ENCODE measurements around the gene ZNF341.
A peak's percentile ranks its signal among the peaks of the same experiment; 100 is the strongest.
"Not testable (repeated sequence)": the region's sequence is repeated elsewhere in the genome, so short reads cannot be mapped to it uniquely, and the experiment has no call there.

Gene ZNF341

GRCh38 chr20:33753763-33754162 lies 22.0 kb downstream of the ZNF341 start:
- TF ChIP-seq POLR2A (IDR thresholded peaks at IDR 0.05; ENCODE audit: low read length) = no peak
- no peak for TF ChIP-seq GATA1 (IDR thresholded peaks at IDR 0.05; ENCODE audit: low read depth, low read length)
- DNase-seq = no peak

GRCh38 chr20:33755936-33756490 lies 24.2 kb downstream of the ZNF341 start:
- not testable (repeated sequence) for DNase-seq

- no peak for DNase-seq
- TF ChIP-seq GATA1 (IDR thresholded peaks at IDR 0.05; ENCODE audit: low read depth, low read length) (no peak), POLR2A (IDR thresholded peaks at IDR 0.05; ENCODE audit: low read length) (no peak)
Observed at GRCh38 chr20:33757046-33757445, 25.2 kb downstream of the ZNF341 start.

DNA sequence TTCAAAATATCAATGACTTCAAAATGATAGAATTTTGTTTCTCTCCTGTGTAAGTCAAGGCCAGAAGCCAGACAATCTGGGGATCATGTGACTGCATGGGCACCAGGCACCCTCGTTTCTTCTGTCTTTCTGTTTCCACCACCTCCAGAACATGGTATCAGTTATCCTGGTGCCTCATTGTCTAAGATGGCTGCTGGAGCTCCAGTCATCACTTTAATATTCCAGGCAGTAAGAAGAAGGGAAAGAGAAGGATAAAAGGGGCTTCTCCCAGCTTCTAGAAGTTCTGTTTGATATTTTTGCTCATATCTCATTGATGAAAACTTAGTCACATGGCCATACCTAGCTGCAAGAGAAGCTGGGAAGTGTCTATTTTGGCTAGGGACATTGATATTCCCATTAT lies 25.7 kb downstream of the ZNF341 start:
- no peak for DNase-seq
- no peak for TF ChIP-seq POLR2A (IDR thresholded peaks at IDR 0.05; ENCODE audit: low read length)
- no peak for TF ChIP-seq GATA1 (IDR thresholded peaks at IDR 0.05; ENCODE audit: low read depth, low read length)

DNA sequence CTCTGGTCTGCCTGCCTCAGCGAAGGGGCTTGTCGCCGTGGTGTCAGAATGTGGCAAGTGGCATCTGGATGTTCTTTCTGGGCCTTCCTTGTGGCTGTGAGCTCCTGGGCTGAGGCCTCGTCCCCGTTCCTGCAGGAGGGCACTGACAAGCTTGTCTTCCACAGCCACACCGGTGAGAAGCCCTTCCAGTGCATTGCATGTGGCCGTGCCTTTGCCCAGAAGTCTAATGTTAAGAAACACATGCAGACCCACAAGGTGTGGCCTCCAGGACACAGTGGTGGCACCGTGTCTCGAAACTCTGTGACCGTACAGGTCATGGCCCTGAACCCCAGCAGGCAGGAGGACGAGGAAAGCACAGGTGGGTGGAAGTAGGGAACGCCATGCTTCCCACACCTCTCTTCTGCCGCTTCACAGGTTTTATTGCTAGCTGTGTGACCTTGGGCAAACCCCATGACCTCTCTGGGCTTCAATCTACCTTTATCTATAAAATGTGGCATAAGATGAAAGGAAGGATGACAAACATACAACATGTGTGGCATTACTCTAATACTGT lies 30.0 kb downstream of the ZNF341 start:
- TF ChIP-seq GATA1 (IDR thresholded peaks at IDR 0.05; ENCODE audit: low read depth, low read length) = no peak
- no peak for TF ChIP-seq POLR2A (IDR thresholded peaks at IDR 0.05; ENCODE audit: low read length)
- no peak for DNase-seq

GRCh38 chr20:33765099-33765498 lies 33.3 kb downstream of the ZNF341 start:
- TF ChIP-seq POLR2A (IDR thresholded peaks at IDR 0.05; ENCODE audit: low read length) (no peak), GATA1 (IDR thresholded peaks at IDR 0.05; ENCODE audit: low read depth, low read length) (no peak)
- DNase-seq = no peak

DNA sequence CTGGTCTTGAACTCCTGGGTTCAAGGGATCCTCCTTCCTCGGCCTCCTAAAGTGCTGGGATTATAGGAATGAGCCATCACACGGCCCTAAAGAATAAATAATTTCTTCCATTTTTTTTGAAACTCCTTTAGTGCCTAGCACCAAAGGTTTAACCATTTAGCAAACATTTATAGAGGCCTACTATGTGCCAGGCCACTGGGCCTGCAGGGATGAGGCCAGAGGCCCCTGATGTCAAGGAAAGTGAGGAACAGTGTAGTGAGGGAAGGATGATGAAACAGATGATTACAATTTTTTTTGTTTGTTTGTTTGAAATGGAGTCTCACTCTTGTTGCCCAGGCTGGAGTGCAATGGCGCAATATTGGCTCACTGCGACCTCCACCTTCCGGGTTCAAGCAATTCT lies 33.8 kb downstream of the ZNF341 start:
- no peak for DNase-seq
- no peak for TF ChIP-seq POLR2A (IDR thresholded peaks at IDR 0.05; ENCODE audit: low read length)
- no peak for TF ChIP-seq GATA1 (IDR thresholded peaks at IDR 0.05; ENCODE audit: low read depth, low read length)

DNA sequence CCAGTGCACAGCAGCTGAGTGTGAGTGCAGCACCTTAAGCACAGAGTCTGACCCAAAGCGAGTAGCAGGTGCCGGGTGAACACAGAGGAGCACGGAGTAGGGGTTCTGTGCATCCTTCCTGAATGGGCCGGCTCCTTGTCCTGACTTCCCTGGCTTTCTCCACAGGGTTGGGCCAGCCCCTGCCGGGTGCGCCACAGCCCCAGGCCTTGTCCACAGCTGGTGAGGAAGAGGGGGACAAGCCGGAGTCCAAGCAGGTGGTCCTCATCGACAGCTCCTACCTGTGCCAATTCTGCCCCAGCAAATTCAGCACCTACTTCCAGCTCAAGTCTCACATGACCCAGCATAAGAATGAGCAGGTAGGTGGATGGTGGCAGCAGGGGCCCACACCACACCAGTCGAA lies 34.9 kb downstream of the ZNF341 start:
- TF ChIP-seq POLR2A (IDR thresholded peaks at IDR 0.05; ENCODE audit: low read length) (no peak), GATA1 (IDR thresholded peaks at IDR 0.05; ENCODE audit: low read depth, low read length) (no peak)
- no peak for DNase-seq

DNA sequence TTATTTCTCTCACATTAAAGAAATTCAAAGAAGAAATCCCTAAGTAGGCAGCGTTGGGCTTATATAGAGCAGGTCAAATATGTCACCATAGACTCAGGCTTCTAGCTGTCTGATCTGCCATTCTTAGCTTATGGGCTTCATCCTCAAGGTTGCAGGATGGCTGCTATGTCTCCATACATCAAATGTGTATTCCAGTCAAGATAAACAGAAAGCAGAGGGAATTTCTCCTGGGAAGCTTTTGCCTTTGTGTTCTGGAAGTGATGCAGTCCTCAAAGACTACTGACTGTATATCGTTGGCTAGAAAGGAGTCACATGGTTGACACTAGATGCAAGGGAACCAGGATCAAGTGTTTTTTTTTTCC lies 36.0 kb downstream of the ZNF341 start:
- DNase-seq = no peak
- TF ChIP-seq GATA1 (IDR thresholded peaks at IDR 0.05; ENCODE audit: low read depth, low read length) (no peak), POLR2A (IDR thresholded peaks at IDR 0.05; ENCODE audit: low read length) (no peak)

GRCh38 chr20:33769043-33769442 lies 37.2 kb downstream of the ZNF341 start:
- DNase-seq = no peak
- TF ChIP-seq GATA1 (IDR thresholded peaks at IDR 0.05; ENCODE audit: low read depth, low read length) (no peak), POLR2A (IDR thresholded peaks at IDR 0.05; ENCODE audit: low read length) (no peak)

DNA sequence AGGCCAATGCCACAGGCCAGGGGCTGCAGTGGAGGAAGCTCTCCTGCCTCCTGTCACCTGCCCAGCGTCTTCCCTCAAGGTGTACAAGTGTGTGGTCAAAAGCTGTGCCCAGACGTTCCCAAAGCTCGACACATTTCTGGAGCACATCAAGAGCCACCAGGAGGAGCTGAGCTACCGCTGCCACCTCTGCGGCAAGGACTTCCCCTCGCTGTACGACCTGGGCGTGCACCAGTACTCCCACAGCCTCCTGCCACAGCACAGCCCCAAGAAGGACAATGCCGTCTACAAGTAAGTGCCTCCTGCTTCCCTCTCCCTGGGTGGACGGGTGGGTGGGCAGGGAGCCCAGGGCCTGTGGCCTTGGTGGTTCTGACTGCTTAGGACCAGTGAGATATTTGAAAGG lies 38.2 kb downstream of the ZNF341 start:
- no peak for TF ChIP-seq POLR2A (IDR thresholded peaks at IDR 0.05; ENCODE audit: low read length)
- no peak for TF ChIP-seq GATA1 (IDR thresholded peaks at IDR 0.05; ENCODE audit: low read depth, low read length)
- DNase-seq = no peak

DNA sequence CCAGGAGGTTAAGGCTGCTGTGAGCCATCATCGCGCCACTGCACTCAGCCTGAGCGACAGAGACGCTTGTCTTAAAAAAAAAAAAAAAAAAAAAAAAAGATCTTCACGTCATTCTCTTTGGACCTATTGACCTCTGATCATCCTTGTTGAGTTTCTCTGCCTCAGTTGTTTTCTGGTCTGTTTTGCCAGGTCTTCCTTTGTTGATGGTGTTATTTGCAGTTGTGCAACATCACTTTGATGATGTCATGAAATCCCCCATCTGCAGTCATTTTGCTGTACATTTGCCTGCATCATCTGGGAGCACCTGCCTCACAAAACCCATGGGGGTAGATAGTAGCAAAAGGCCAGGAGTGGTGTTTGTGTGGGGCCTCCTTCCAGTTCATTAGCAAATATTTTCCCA lies 40.1 kb downstream of the ZNF341 start:
- DNase-seq = peak in 1 of 2 experiments; percentile 11
- TF ChIP-seq GATA1 (IDR thresholded peaks at IDR 0.05; ENCODE audit: low read depth, low read length) (no peak), POLR2A (IDR thresholded peaks at IDR 0.05; ENCODE audit: low read length) (no peak)

DNA sequence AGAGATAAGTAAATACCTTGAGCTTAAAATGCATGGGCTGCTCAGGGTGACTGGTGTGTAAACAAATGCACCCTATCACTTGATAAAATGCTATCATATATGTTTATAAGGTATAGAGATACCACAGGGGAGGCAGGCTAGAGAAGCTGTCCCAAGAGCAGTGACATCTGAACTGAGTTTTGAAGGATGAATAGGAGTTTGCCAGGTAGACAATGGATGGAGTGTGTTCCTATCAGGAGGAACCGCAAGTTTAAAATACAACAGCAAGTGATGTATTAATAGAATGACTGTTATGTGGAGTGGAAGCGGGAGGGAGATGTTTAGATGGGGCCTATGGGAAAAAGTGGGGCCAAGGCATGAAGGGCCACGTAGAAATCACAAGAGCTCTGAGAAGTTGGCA lies 40.6 kb downstream of the ZNF341 start:
- DNase-seq = peak in 1 of 2 experiments; percentile 16

DNA sequence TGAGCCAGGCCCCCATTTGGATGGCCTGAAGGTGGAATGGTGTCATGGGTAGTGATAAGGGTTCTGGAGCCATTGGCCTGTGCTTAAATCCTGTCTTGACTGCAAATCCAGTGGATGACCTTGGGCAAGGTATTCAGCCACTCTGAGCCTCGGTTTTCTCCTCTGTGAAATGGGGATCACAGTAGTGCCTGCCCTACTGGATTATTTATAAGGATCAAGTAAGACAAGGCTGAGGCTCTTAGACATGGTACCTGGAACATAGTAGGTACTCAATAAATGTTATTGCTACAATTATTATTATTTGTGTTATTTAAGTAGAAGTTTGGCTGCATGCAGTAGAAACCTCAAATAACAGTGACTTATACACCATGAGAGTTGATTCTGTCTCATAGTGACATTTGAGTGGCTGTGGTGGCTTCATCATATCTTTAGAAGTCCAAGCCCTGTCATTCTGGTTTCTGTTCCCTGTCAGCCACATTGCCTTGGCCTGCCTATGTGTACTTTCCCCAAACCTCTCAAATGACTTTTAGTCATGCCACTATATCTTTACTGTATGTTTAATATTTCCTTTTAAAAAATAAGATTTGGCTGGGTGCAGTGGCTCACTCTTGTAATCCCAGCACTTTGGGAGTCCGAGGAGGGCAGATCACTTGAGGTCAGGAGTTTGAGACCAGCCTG lies 41.8 kb downstream of the ZNF341 start:
- DNase-seq = no peak
- TF ChIP-seq POLR2A (IDR thresholded peaks at IDR 0.05; ENCODE audit: low read length) = no peak
- no peak for TF ChIP-seq GATA1 (IDR thresholded peaks at IDR 0.05; ENCODE audit: low read depth, low read length)

More for the DNA sequence above, 40.6 kb downstream of the ZNF341 start:
- no peak for TF ChIP-seq POLR2A (IDR thresholded peaks at IDR 0.05; ENCODE audit: low read length)
- no peak for TF ChIP-seq GATA1 (IDR thresholded peaks at IDR 0.05; ENCODE audit: low read depth, low read length)

GRCh38 chr20:33777816-33778215 lies 46.0 kb downstream of the ZNF341 start:
- TF ChIP-seq POLR2A (IDR thresholded peaks at IDR 0.05; ENCODE audit: low read length) = no peak
- TF ChIP-seq GATA1 (IDR thresholded peaks at IDR 0.05; ENCODE audit: low read depth, low read length) = no peak
- DNase-seq = no peak
